Measurements from ENCODE around the gene NEUROD2. TPM values are rescaled to one million over a fixed set of nuclear protein-coding genes. Genes with fewer than 3 reads are reported as not detected.

NEUROD2 gene
- total and polyA plus RNA-seq, 2 experiments from 2014 or later = not detected

GRCh38 chr17:39638317-39638716, 30.6 kb upstream of the NEUROD2 start (continued):
- TF ChIP-seq, protein P1, sequence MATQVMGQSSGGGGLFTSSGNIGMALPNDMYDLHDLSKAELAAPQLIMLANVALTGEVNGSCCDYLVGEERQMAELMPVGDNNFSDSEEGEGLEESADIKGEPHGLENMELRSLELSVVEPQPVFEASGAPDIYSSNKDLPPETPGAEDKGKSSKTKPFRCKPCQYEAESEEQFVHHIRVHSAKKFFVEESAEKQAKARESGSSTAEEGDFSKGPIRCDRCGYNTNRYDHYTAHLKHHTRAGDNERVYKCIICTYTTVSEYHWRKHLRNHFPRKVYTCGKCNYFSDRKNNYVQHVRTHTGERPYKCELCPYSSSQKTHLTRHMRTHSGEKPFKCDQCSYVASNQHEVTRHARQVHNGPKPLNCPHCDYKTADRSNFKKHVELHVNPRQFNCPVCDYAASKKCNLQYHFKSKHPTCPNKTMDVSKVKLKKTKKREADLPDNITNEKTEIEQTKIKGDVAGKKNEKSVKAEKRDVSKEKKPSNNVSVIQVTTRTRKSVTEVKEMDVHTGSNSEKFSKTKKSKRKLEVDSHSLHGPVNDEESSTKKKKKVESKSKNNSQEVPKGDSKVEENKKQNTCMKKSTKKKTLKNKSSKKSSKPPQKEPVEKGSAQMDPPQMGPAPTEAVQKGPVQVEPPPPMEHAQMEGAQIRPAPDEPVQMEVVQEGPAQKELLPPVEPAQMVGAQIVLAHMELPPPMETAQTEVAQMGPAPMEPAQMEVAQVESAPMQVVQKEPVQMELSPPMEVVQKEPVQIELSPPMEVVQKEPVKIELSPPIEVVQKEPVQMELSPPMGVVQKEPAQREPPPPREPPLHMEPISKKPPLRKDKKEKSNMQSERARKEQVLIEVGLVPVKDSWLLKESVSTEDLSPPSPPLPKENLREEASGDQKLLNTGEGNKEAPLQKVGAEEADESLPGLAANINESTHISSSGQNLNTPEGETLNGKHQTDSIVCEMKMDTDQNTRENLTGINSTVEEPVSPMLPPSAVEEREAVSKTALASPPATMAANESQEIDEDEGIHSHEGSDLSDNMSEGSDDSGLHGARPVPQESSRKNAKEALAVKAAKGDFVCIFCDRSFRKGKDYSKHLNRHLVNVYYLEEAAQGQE (IDR thresholded peaks at IDR 0.05; ENCODE audit: unreplicated experiment) = no peak

GRCh38 chr17:39636927-39637736, 29.4 kb upstream of the NEUROD2 start, which contains the start of gene STARD3:
Gene STARD3, plus strand, starts transcription at chr17:39637144. Its CDS starts 16,388 bp downstream, at chr17:39653532.
- H3K79me2 ChIP-seq (replicated peaks; ENCODE audit: insufficient read depth) = peaks cover 43% of the 10 kb centered on the region
- H3K27ac ChIP-seq (ENCODE audit: low read depth) = peak within 1 kb of the TSS; percentile 74; the same call in 1 of the 2 replicates

More at GRCh38 chr17:39636927-39637736, 29.4 kb upstream of the NEUROD2 start, which contains the start of gene STARD3:
- DNase-seq (ENCODE audit: low spot score) (peak; percentile 95), ATAC-seq (peak; percentile 86)
- peaks cover 25% of the 10 kb centered on the region; the same call in 1 of the 2 replicates for H3F3A ChIP-seq (replicated peaks; ENCODE audit: low read depth)
- H3K27me3 ChIP-seq (ENCODE audit: insufficient read depth) = no peaks in the 10 kb centered on the region
- peak within 1 kb of the TSS; percentile 94 for H3K4me3 ChIP-seq
- no peaks in the 10 kb centered on the region for H3K9me2 ChIP-seq (ENCODE audit: insufficient read depth)
- Mint-ChIP-seq H3K27ac (peak within 1 kb of the TSS; percentile 51), H3K9me3 (no peaks in the 10 kb centered on the region), H3K27me3 (ENCODE audit: insufficient read depth, low read depth, poor library complexity) (peaks cover 18% of the 10 kb centered on the region), H3K4me1 (peaks cover 74% of the 10 kb centered on the region), H3K36me3 (ENCODE audit: low read depth) (no peaks in the 10 kb centered on the region; the same call in 2 of the 3 replicates), H3K4me3 (peak within 1 kb of the TSS; percentile 82)
- H4K20me1 ChIP-seq (replicated peaks; ENCODE audit: insufficient read depth) = peaks cover 18% of the 10 kb centered on the region
- TF ChIP-seq ETS1 (IDR thresholded peaks at IDR 0.05) (peak; percentile 49; the same call in 1 of the 2 replicates), CREB1 (CRISPR knock-in tag; IDR thresholded peaks at IDR 0.05; ENCODE audit: low read depth) (peak; percentile 49; the same call in 1 of the 2 replicates), POLR2AphosphoS5 (IDR thresholded peaks at IDR 0.05; ENCODE audit: low read depth) (peak; percentile 69), JUNB (IDR thresholded peaks at IDR 0.05; ENCODE audit: unreplicated experiment) (no peak)
- TF ChIP-seq, protein P2, sequence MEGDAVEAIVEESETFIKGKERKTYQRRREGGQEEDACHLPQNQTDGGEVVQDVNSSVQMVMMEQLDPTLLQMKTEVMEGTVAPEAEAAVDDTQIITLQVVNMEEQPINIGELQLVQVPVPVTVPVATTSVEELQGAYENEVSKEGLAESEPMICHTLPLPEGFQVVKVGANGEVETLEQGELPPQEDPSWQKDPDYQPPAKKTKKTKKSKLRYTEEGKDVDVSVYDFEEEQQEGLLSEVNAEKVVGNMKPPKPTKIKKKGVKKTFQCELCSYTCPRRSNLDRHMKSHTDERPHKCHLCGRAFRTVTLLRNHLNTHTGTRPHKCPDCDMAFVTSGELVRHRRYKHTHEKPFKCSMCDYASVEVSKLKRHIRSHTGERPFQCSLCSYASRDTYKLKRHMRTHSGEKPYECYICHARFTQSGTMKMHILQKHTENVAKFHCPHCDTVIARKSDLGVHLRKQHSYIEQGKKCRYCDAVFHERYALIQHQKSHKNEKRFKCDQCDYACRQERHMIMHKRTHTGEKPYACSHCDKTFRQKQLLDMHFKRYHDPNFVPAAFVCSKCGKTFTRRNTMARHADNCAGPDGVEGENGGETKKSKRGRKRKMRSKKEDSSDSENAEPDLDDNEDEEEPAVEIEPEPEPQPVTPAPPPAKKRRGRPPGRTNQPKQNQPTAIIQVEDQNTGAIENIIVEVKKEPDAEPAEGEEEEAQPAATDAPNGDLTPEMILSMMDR (conservative IDR thresholded peaks at IDR 0.05; ENCODE audit: low read depth in 2 of 2) = peak in 1 of 2 experiments; percentile 17; a peak in 1 of 4 replicates
- H2AFZ ChIP-seq = peak within 1 kb of the TSS; percentile 94
- H3K36me3 ChIP-seq (ENCODE audit: insufficient read depth) = no peaks in the 10 kb centered on the region
- peak within 1 kb of the TSS; percentile 96 for H3K4me2 ChIP-seq
- H3K4me1 ChIP-seq (ENCODE audit: insufficient read depth) = peaks cover 57% of the 10 kb centered on the region
